GM12873 (cell line): ENCODE data around the gene ATP4A.

Source experiments
- CTCF ChIP-seq: IDR thresholded peaks from 2 replicates; pipeline ENCODE4 v1.5.1; 2012; ENCODE audit warnings: low read depth, mild to moderate bottlenecking, moderate library complexity, low read length, control low read depth; ENCODE audit not compliant: insufficient read depth; ENCODE audit errors: missing control alignments

Gene ATP4A

GRCh38 chr19:35577918-35578317 is 14.5 kb upstream of the ATP4A start:
- no peak for TF ChIP-seq CTCF

- no peak for TF ChIP-seq CTCF
Measured at GRCh38 chr19:35571406-35571965, 8.0 kb upstream of the ATP4A start.

- no peak for TF ChIP-seq CTCF
Measured at GRCh38 chr19:35569281-35569781, 5.9 kb upstream of the ATP4A start.

- no peak for TF ChIP-seq CTCF
Measured at GRCh38 chr19:35566738-35567137, 3.3 kb upstream of the ATP4A start.

- TF ChIP-seq CTCF, result no peak
Measured at GRCh38 chr19:35565016-35565856, 1.8 kb upstream of the ATP4A start.

GRCh38 chr19:35562776-35563175 is 682 bp downstream of the ATP4A start:
- no peak for TF ChIP-seq CTCF

- no peak for TF ChIP-seq CTCF
Measured at GRCh38 chr19:35562336-35562735, 1.1 kb downstream of the ATP4A start.
